GM12878 (cell line): ENCODE results near the gene CCDC141. TPM values are rescaled to one million over a fixed set of nuclear protein-coding genes. Genes with fewer than 3 reads are reported as not detected.

Experiments used
- ATAC-seq: fragments of 200-7000 bp; cut with Tn5 transposase; 3 replicates; pipeline ENCODE4 v1.9.1; 2020; ENCODE audit warnings: mild to moderate bottlenecking, moderate library complexity
- BruUV-seq: library from RNA; stranded (reverse); fragments of 400-500 nt; replicated peaks from 2 replicates; lab custom pipeline; 2021; lab: Mats Ljungman, UMichigan
- CTCF ChIA-PET: fragments of 300-600 bp; sonication (Branson Sonifier 250); formaldehyde crosslinking; extraction: SDS; loops from one replicate; lab custom pipeline; 2021; ENCODE audit warnings: inconsistent platforms; lab: Yijun Ruan, JAX
- POLR2A ChIA-PET: fragments of 350-600 bp; formaldehyde crosslinking; extraction: SDS; loops from one replicate; lab custom pipeline; 2021; ENCODE audit warnings: inconsistent platforms; lab: Charles Lee
- RAD21 ChIA-PET: fragments of 300-600 bp; sonication (Branson Sonifier 250); formaldehyde crosslinking; loops from one replicate; lab custom pipeline; 2023; ENCODE audit warnings: antibody characterized with exemption; ENCODE audit not compliant: unreplicated experiment; lab: Charles Lee
- SMC1A ChIA-PET: fragments of 300-600 bp; sonication (Branson Sonifier 250); formaldehyde crosslinking; loops from one replicate; lab custom pipeline; 2023; ENCODE audit not compliant: unreplicated experiment, uncharacterized antibody; lab: Charles Lee
- DNase-seq: peaks from one replicate; pipeline ENCODE4 v3.0.0-alpha.2; 2011; ENCODE audit warnings: low read depth, low spot score
- FAIRE-seq: peaks from 3 replicates; lab custom pipeline; 2011; peaks lifted over from hg19 to GRCh38; lab: Jason Lieb, UNC
- H2AFZ ChIP-seq: 2 replicates; pipeline ENCODE4 v1.6.0; 2011; ENCODE audit warnings: low read depth, low read length, control low read depth; ENCODE audit not compliant: control insufficient read depth
- H3K27ac ChIP-seq: 2 replicates; pipeline ENCODE4 v1.5.1; 2011; ENCODE audit warnings: control low read depth; ENCODE audit not compliant: control insufficient read depth, insufficient read depth
- H3K27me3 ChIP-seq, 2 experiments: replicated peaks in 1 of 2; 2 replicates each; pipeline versions ENCODE4 v1.6.0 to v1.6.1; 2011; ENCODE audit warnings: low read length in 1 of 2; ENCODE audit not compliant: control insufficient read depth in 2 of 2, insufficient read depth in 2 of 2
- H3K36me3 ChIP-seq, 2 experiments: 2 replicates each; pipeline ENCODE4 v1.5.1; 2011; ENCODE audit warnings: low read length in 1 of 2; ENCODE audit not compliant: control insufficient read depth in 2 of 2, insufficient read depth in 2 of 2
- H3K4me1 ChIP-seq: 2 replicates; pipeline ENCODE4 v1.6.1; 2011; ENCODE audit warnings: mild to moderate bottlenecking, low read length, moderate library complexity, mixed read lengths; ENCODE audit not compliant: control insufficient read depth, insufficient read depth
- H3K4me2 ChIP-seq: 2 replicates; pipeline ENCODE4 v1.6.0; 2011; ENCODE audit warnings: control low read depth; ENCODE audit not compliant: control insufficient read depth, insufficient read depth
- H3K4me3 ChIP-seq: fragments of 200-600 bp; sonication (generic); 2 replicates; pipeline ENCODE4 v1.5.1; 2016
- H3K79me2 ChIP-seq: 2 replicates; pipeline ENCODE4 v1.6.0; 2011; ENCODE audit warnings: low read length; ENCODE audit not compliant: control insufficient read depth, insufficient read depth
- H3K9ac ChIP-seq: 2 replicates; pipeline ENCODE4 v1.8.0; 2011; ENCODE audit warnings: low read length, control low read depth, mixed read lengths; ENCODE audit not compliant: control insufficient read depth, insufficient read depth
- H3K9me3 ChIP-seq: replicated peaks from 3 replicates; pipeline ENCODE4 v1.5.1; 2011; ENCODE audit warnings: mild to moderate bottlenecking, low read length; ENCODE audit not compliant: control insufficient read depth, insufficient read depth
- H4K20me1 ChIP-seq: 2 replicates; pipeline ENCODE4 v1.6.0; 2011; ENCODE audit not compliant: control insufficient read depth, insufficient read depth
- NR2F1 ChIP-seq: fragments of 450-650 bp; conservative IDR thresholded peaks from 2 replicates; pipeline ENCODE4 v1.6.1; 2017; ENCODE audit warnings: mild to moderate bottlenecking
- RAD21 ChIP-seq: IDR thresholded peaks from 2 replicates; pipeline ENCODE4 v1.6.1; 2011; ENCODE audit warnings: mild to moderate bottlenecking, low read depth, low read length, moderate library complexity; ENCODE audit not compliant: insufficient read depth
- WGBS: methylation state at CpG from one replicate; pipeline ENCODE4 v1.1.6; 2016; ENCODE audit warnings: low lambda C conversion rate; ENCODE audit not compliant: insufficient replicate concordance, insufficient coverage; ENCODE audit errors: missing lambda C conversion rate; 5-methylcytosine and 5-hydroxymethylcytosine counted together
- in situ Hi-C: fragments of 300-500 bp; cut with MboI; formaldehyde crosslinking; loops from 9 replicates; pipeline ENCODE4 v1.14.3; 2018; ENCODE audit warnings: mixed read lengths
- intact Hi-C: fragments of 100-400 bp; cut with micrococcal nuclease; formaldehyde crosslinking; loops from one replicate; pipeline ENCODE4 v1.14.2; 2022; ENCODE audit not compliant: unreplicated experiment
- polyA plus RNA-seq, 11 experiments: library from polyadenylated mRNA; depleted of rRNA in 4 of 11; unstranded in 6 of 11; stranded (reverse) in 5 of 11; fragments of >200 nt; fragmentation: Nextera tagmentation in 4 of 11; fragmentation: Illumina TruSeq in 1 of 11; extraction: Ambion mirVana in 4 of 11; extraction: Trizol in 1 of 11; gene quantifications; 1 replicate in 1 of 11; 2 replicates in 10 of 11; pipeline versions ENCODE4 v1.2.1 to v1.2.3, GENCODE V29; 2011 to 2016; ENCODE audit warnings: inconsistent platforms in 2 of 11, missing spikeins in 2 of 11, low read depth in 1 of 11
- total RNA-seq, 4 experiments: library from RNA; depleted of rRNA in 3 of 4; stranded (reverse); fragments of >200 nt in 3 of 4; fragmentation: Illumina TruSeq in 1 of 4; extraction: Trizol in 1 of 4; gene quantifications; 2 replicates each; pipeline versions ENCODE4 v1.2.1 to v1.2.3, GENCODE V29; 2013 to 2021
- TF ChIP-seq, protein P1 (sequence below): fragments of 450-650 bp; formaldehyde crosslinking; IDR thresholded peaks from 2 replicates; pipeline ENCODE4 v1.4.0; 2020; ENCODE audit warnings: mild to moderate bottlenecking, moderate library complexity

CCDC141 gene
- total and polyA plus RNA-seq, 10 of the 15 experiments (the other 5 are each of a cell fraction or from before 2014, with no cell fraction given) = 0.84 to 12.5 (median 3.6) TPM

DNA sequence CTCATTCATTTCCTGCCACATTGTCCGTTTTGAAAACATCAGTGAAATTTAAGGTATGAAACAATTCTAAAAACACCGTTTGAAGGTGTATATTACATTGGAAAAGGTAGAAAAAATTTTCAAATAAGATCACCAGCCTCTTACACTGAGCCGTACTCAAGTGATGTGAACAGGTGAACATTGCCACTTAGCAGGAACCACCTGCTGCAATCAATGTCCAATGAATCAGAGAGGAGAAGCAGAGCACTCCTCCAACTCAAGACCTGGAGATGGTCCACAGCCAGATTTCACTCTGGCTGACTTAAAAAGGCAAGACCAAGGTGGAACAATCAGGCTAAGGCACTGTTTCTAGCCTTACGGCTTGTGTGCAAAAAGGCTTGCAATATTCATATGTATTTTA, 132.4 kb downstream of the CCDC141 start (continued):
- TF ChIP-seq, protein P1, sequence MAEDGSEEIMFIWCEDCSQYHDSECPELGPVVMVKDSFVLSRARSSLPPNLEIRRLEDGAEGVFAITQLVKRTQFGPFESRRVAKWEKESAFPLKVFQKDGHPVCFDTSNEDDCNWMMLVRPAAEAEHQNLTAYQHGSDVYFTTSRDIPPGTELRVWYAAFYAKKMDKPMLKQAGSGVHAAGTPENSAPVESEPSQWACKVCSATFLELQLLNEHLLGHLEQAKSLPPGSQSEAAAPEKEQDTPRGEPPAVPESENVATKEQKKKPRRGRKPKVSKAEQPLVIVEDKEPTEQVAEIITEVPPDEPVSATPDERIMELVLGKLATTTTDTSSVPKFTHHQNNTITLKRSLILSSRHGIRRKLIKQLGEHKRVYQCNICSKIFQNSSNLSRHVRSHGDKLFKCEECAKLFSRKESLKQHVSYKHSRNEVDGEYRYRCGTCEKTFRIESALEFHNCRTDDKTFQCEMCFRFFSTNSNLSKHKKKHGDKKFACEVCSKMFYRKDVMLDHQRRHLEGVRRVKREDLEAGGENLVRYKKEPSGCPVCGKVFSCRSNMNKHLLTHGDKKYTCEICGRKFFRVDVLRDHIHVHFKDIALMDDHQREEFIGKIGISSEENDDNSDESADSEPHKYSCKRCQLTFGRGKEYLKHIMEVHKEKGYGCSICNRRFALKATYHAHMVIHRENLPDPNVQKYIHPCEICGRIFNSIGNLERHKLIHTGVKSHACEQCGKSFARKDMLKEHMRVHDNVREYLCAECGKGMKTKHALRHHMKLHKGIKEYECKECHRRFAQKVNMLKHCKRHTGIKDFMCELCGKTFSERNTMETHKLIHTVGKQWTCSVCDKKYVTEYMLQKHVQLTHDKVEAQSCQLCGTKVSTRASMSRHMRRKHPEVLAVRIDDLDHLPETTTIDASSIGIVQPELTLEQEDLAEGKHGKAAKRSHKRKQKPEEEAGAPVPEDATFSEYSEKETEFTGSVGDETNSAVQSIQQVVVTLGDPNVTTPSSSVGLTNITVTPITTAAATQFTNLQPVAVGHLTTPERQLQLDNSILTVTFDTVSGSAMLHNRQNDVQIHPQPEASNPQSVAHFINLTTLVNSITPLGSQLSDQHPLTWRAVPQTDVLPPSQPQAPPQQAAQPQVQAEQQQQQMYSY (CRISPR knock-in tag) = no peak

DNA sequence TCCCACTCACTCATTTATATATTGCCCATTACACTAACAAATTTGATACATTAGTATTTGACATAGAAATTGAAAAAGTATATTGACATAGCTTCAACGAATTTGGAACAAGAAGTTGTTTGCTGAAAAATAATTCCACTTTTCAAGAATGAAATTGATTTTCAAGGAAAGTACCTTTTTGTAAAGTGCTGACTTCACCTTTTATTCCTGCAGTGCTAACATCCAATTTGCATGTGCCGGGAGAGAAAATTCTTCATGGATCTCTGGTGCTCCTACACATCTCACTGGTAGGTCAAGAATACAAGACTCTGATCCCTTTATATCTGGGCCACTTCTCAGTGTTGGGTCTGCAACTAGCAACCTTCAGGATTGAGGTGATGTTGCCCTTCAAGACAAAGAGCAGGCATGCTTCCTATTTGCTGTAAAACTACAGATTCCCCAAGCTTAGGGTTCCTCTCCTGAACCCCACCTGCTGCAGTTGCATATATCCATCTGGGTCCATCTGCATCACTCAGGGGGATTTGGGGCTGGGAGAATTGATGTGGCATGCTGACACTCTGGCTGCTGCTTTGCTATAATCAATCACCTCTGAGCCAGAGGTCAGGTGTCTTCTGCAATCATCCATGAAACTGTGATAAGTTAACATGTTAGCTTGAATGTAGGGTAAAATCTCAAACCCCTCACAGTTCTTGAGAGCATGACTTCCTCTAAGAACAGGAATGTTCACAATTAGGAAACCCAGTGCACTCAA, 134.3 kb downstream of the CCDC141 start:
- H3K27ac ChIP-seq = no peak overlapping the region
- intact Hi-C loops (loop anchor here (2.0 to 10.0 kb wide), 3 partner anchors 25 to 441 kb away; partner anchors contain the start of gene FKBP7), in situ Hi-C loops (no loop called here)
- no peak for DNase-seq
- no peak overlapping the region for H2AFZ ChIP-seq
- no TSS peak for BruUV-seq
- RAD21 ChIA-PET = interaction anchor here (1.0 to 5.1 kb wide), 6 partner anchors 12 to 214 kb away, joined by 3 to 34 read pairs (median 5); no protein-coding TSS in a partner anchor
- H3K4me2 ChIP-seq = no peak overlapping the region
- H3K79me2 ChIP-seq = no peaks in the 10 kb centered on the region
- SMC1A ChIA-PET = interaction anchor here (0.7 to 10.5 kb wide), 12 partner anchors 10 to 216 kb away, joined by 3 to 78 read pairs (median 4); no protein-coding TSS in a partner anchor
- H3K27me3 ChIP-seq = no peaks in the 10 kb centered on the region
- no peaks in the 10 kb centered on the region for H3K36me3 ChIP-seq
- no peak for FAIRE-seq
- H3K9me3 ChIP-seq = no peaks in the 10 kb centered on the region
- POLR2A ChIA-PET = interaction anchor here (0.9 to 1.0 kb wide), 2 partner anchors 11 to 12 kb away, joined by 3 to 5 read pairs; no protein-coding TSS in a partner anchor
- CTCF ChIA-PET = interaction anchor here (0.7 to 12.7 kb wide), 25 partner anchors 9 to 340 kb away, joined by 3 to 100 read pairs (median 4); no protein-coding TSS in a partner anchor
- H4K20me1 ChIP-seq = no peaks in the 10 kb centered on the region
- no peak overlapping the region for H3K4me3 ChIP-seq
- 25% methylated on average over 2 of the region's 2 CpGs for WGBS
- H3K9ac ChIP-seq = no peak overlapping the region
- no peak for ATAC-seq
- no peak for TF ChIP-seq RAD21
- TF ChIP-seq NR2F1 = 0 out of 2 replicates have a peak, but pooled peaks have one; percentile 41
- TF ChIP-seq, all 136 proteins: peak for 1
- no peaks in the 10 kb centered on the region for H3K4me1 ChIP-seq
